Measurements from ENCODE around the gene MBTPS1.

MBTPS1 gene

DNA sequence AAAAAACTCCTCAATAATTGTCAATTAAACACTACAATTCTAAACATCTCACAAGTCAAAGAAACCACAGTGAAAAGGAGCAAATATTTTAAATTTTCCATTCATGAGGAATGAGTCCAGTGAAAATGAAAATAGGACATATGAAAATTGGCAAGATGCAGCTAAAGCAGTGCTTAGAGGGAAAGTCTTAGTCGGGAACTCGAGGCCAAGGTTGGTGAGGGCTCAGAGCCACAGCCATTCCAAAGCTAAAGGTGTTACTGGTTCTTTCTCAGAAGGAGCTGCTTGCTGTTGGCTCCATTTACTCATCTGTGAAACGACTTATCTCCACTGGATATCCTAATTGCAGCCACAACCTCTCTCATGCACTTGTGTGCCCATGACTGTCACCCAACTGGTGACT is 80.6 kb downstream of the MBTPS1 start:
- DNase-seq (ENCODE audit: low spot score): no peak

DNA sequence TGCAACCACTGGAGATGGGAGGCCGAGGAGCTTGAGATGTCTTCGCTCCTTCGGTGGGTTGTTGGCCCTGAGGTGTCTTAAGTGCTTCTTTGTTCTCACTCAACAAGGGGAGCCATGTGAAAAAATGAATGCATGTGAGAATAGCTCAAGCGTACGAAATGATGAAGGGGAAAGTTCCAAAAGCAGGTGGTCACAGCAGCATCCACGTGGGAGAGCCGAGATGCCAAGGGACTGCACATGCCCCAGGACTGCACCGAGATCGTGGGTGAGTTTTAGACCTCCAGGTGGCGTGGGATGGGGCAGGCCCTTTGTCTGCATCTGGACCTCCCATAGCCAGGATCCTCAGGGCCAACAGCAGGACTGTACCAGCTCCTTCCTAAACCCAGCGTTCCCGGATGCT is 82.2 kb downstream of the MBTPS1 start:
- DNase-seq (ENCODE audit: low spot score): no peak

DNA sequence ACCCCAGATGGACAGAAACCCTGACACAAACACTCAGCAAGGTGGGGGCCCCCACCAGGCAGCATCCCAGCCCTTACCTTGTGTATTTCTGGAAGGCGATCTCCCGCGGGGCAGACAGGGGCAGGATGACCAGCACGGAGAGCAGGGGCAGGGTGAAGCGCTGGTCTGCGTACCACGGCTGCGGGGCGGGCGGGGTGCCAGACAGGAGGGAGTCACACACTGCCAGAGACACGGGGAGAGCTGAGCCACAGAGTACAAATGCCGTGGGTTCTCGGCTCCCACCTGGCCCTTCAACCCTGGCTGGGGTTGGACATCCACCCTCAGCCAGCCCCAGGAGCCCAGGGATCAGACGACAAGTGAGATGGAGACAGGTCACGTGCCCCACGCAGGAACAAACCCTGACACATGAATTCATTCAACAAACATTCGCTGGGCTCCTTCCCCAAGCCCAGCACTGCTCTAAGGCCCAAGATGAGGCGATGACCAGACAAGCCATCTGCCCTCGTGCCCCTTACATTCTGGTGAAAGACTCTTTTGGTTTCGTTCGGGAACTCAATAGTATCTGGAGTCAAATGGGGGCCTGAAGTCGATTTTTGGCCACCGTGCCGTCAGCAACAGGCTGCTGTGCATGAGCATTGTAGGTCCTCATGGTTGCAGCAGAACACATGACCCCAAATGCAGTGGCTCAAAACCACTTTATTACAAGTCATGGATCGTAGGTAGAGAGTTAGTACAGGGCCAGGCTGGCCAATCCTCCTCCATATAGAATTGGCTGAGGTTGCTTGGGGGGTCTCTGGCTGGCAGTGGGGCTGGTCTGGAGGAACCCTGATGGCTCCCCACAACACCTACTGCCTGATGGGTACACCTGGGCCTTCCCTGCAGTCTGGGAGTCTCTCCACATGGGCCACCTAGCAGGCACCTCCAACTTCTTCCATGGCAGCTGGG is 83.2 kb downstream of the MBTPS1 start:
- no peak for DNase-seq (ENCODE audit: low spot score)

DNA sequence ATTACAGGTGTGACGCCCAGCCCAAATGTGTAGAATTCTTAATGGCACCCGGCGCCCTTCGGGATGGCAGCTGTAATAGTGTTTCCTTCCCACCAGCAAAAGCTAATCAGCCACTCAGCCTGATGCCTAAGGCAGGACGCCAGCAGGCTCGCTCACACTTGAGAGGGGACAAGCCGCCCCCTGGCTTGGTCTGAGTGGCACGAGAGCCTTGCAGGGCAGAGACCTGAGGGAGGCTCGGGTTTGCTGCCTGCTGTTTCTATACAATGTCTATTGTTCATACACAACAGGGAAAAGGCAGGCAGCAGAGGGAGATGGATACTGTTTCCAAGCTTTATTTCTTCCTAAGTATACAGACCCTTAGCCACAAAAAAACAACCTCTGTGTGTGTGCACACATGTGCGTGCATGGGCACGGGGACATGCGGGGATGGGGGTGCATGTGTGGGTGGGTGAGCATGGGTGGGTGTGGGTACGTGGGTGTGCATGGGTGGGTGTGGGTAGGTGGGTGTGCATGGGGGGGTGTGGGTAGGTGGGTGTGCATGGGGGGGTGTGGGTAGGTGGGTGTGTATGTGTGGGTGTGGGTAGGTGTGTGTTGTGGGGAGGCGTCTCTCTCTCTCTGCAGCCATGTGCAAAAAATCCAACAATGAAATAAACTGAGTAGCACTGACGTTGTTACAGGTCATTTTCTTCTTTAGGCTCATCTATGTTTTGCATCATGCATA is 84.1 kb downstream of the MBTPS1 start:
- DNase-seq (ENCODE audit: low spot score): no peak

DNA sequence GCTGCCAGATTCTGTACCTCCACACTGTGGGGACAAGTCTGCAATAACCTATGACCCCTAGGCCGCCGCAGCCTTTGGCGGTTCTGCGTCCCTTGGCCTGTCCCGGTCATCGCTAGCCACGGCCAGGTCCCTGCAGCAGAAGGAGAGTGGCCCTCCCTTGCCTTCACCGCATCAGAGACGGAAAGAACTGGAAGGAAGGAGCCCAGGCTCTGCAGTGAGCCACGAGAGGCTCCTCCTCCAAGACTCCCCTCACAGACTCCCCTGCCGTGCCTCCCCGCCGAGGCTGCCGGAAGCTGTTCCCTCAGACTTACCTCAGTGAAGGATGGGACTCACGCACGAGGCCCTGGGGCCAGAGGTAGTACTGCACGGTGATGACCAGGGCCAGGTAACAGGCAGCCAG is 85.2 kb downstream of the MBTPS1 start:
- DNase-seq (ENCODE audit: low spot score): no peak

DNA sequence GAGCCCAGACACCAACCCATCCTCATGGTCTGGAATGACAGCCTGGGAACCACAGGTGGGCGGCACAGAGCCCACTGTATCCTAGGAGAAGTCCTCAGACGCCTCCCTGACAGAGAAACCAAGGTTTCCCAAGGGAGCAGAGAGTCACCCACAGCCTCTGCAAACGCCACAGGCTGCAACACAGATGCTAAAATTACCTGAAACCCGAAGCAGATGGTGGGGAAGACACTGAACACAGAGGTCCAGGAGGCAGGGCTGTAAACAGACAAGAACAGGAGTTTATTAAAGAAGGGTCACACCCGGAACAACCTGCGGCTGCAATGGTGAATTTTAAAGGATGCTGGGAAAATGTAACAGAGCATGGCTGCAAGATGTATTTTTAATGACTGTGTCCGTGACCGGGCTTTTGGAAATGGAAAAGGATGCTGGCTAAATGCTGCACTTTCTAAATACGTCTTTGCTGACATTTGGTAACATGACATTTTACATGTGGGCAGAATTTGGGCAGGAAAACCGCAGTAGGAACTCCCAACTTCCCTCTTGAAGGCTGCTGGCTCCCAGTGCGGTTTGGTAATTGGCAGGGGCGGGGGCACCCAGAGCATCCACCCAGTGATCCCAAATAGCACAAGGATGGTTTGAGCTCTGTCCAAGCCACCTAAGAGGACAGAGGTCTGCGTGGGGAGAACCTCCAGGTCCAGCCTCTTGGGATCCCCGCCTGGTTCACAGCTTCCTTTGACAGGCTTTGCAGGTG is 87.3 kb downstream of the MBTPS1 start:
- DNase-seq (ENCODE audit: low spot score): no peak

DNA sequence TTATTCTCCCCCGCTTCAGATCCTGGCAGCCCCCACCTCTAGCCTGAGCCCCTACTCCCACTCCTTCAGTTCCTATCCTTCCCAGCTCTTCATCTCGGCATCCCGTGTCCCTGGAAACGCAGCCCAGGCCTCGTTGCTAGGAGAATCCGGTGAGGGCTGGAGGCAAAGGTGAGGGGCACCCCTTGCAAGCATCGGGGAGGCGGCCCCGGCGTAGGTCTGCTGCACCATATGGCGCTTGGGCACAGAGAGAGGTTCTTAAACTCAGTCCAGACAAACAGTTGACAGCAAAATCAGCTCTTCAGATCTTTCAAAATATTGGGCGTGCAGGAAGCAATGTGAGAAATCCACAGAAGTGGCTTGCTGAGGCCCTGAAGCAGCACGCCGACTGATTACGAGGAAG is 89.1 kb downstream of the MBTPS1 start:
- DNase-seq (ENCODE audit: low spot score): no peak

DNA sequence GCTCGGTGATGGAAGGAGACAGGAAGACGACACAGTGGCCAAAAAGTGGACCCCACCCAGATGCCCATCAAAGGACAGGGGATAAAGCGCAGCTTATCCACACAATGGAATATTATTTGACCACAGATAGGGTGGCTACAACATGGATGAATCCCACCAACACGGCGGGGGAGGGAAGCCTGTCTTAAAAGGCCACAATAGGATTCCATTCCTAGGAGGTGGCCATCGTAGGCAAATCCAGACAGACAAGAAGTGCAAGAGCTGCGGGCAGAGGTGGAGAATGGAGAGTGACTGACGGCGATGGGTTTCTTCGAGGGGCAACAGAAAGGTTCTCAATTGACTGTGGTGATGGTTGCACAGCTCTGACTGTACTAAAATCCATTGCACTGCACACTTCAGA is 90.1 kb downstream of the MBTPS1 start:
- no peak for DNase-seq (ENCODE audit: low spot score)

DNA sequence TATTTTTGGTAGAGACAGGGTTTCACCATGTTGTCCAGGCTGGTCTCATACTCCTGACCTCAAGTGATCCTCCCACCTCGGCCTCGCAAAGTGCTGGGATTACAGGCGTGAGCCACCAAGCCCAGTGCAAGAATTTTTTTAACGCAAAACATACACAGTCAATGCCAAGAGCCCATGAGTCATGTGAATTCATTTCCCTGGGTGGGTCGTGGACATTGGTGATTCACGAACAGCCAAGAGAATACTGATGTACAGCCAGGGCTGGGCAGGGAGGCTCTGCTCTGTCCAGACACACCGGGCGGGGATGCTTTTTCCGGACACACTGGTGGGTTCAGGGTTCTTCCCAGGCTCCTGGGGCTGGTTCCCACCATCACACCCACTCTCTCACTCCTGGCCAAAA is 91.9 kb downstream of the MBTPS1 start:
- DNase-seq (ENCODE audit: low spot score): peak; percentile 67

DNA sequence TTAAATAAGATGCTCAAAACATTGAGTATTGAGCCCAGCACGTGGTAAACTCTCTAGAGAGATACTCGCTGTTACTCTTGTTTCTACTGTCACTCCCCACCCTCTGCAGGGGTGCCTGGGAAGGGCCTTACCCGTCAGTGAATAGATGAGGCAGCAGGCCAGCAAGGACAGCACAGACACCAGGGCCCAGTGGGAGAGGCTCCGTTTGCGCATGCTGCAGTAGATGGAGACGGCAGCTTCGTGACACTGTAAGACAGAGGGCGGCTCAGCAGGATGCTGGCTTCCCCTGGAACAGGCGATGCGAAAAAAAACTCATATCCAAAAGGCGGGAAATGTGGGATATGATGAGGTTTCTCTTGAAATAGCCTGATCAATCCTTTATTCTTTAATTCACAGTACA is 94.1 kb downstream of the MBTPS1 start:
- no peak for DNase-seq (ENCODE audit: low spot score)

DNA sequence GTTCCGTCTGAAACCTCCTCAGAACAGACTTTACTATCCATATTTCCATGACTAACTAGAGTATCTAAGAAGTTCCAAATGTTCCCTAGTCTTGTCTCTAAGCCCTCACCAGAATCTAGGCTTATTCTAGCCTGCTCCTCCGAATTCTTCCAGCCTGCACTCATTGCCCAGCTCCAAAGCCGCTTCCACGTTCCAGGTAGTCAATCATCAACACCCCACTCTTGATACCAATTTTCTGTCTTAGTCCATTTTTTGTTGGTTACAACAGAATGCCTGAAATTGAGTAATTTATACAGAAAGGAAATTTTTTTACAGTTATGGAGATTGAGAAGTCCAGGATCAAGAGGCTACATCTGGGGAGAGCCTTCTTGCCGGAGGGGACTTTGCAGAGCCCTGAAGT is 95.3 kb downstream of the MBTPS1 start:
- no peak for DNase-seq (ENCODE audit: low spot score)

DNA sequence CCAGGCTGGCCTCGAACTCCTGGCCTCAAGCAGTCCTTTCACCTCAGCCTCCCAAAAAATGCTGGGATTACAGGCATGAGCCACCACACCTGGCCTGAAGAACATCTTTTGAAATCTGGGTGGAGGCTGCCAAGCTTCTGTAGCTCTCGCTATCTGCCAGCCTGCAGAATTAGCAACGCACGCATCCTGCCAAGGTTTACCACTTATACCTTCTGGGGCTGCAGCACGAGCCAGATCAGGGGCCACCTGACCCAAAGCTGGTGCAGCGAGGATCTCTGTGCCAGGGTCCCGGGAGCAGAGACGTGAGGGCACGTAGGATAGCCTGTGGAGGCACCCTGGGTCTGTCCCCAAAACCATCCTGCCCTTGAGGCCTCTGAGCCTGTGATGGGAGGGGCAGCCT is 96.4 kb downstream of the MBTPS1 start:
- no peak for DNase-seq (ENCODE audit: low spot score)

DNA sequence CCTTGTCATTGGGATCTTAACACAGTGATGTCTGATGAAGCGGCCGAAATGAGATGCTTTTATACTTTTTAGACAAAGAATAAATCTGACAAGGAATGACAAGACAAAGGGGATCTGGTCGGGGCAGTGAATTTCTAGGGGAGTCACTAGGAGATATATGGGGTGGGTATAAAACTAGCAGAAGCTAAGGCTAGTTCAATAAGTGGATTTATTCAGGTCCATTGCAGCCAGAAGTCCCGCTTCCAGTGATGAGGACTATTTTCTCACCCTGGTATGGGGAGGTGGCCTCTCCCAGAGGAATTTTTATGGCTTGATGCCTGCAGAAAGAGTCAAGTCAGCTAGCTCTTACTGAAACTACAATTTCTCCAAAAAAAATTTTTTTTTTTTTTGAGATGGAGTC is 98.0 kb downstream of the MBTPS1 start:
- DNase-seq (ENCODE audit: low spot score): no peak

DNA sequence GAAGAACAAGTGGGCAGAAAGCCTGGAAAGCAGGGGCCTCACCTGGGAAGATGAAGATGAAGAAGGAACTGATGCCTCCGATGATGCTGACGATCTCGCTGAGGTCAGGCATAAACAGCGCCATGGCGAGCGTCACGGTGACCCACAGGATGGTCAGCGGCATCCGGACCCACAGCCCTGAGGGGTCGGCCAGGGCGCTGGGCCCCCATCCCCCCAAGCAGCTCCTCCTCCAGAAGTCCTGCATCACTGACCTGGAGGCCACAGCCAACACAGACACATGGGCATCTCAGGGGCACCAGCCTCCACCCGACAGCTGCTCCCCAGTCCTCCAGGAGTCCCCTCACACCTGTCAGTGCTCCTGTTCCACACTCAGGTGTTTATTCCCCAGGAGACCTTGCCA is 100.3 kb downstream of the MBTPS1 start:
- DNase-seq (ENCODE audit: low spot score): no peak

DNA sequence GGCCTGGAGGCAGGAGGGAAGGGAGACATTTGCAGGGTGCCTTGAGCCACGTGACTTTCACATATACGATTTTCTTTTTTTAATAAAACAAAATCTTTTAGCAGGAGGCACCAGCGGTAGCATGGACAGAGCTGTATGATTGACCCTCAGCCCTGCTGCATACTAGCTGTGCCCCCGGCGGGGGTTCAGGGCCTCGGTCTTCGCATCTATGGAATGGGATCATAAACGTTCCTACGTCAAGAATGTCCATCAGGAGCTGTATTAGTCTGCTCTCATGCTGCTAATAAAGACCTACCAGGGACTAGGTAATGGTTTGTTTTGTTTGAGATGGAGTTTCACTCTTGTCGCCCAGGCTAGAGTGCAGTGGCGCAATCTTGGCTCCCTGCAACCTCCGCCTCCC is 101.3 kb downstream of the MBTPS1 start:
- no peak for DNase-seq (ENCODE audit: low spot score)

DNA sequence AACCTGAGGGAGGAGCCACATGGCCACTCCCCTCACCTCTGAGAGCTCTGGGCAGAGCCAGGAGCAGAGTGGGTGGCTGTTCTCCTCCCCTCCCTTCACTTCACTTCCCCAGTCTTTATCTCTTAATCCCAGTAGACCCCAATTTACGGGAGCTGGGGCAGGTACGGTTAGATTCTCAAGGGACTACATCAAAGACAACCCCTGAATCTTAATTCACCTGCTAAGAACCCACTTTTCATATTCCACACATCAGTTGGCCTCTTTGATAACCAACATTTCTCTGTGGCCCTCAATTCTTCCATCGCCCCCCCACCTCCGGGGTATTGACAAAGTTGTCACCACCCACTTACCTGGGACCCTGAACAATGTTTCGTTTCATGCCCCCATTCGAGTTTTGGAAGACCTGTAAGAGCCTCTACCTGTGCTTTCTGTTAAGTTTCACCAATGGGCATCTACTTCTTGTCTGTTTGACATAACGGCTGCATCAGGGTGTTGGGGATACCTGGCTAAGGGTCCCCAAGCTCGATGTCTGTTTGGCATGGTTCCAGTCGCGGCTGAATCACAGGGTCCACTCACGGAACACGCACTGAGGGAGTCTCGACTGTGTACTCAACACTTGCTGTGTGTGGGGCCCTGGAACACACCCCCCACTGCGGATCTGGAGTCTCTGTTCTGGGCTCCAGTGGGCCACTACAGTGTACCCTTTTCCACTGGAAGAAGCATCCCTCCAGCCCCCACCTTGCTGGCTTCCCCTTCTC is 102.0 kb downstream of the MBTPS1 start:
- DNase-seq (ENCODE audit: low spot score): no peak

DNA sequence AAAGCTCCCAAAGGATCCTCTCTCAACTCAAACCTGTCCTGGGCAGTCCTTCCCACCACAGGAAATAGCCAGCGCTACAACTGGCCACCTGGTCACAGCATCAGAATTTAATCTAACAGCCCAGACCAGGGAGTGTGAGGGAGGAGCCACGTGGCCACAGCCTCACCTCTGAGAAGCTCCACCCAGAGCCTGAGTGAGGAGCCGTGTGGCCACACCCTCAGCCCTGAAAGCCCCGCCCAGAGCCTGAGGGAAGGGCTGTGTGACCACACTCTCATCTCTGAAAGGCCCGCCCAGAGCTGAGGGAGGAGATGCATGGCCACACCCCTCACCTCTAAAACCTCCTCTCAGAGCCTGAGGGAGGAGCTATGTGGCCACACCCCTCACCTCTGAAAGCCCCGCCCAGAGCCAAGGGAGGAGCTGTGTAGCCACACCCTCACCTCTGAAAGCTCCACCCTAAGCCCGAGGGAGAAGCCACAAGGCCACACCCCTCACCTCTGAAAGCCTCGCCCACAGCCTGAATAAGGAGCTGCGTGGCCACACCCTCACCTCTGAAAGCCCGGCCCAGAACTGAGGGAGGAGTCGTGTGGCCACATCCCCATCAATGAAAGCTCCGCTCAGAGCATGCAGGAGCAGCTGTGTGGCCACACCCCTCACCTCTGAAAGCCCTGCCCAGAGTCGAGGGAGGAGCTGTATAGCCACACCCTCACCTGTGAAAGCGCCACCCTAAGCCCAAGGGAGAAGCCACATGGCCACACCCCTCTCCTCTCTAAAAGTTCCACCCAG is 102.8 kb downstream of the MBTPS1 start:
- DNase-seq (ENCODE audit: low spot score): peak; percentile 83

DNA sequence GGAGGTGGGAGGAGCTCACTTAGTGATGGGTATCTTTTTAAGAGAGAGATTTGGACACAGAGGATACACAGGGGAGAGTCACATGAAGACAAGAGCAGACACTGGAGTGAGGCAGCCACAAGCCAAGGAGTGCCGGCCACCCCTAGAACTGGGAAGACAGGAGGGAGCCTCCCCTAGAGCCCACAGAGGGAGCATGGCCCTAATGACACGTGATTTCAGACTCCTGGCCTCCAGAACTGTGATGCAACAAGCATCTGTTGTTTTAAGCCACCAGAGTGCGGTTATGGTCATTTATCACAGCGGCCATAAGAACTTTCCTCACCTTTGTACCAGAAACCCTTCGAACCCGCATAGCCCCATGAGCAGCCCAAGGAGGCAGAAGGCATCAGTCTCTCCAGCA is 107.5 kb downstream of the MBTPS1 start:
- no peak for DNase-seq (ENCODE audit: low spot score)

DNA sequence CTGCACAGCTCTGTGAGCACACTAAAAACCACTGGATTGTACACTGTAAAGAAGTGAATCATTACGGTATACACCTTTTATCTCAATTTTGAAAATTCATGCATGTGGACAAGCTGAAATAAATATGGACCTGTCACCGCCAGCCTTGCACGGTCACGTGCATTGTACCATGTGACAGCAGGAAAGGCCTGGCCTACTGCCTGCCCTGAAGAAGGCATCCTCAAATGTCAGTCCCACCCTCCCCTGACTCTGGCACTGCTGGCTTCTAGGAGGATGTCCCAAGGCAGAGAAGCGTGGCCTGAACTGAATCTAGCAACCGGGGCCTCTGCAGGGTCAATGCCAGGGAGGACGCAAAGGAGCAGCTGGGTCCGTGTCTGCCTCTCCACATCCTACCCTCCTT is 108.8 kb downstream of the MBTPS1 start:
- DNase-seq (ENCODE audit: low spot score): no peak

DNA sequence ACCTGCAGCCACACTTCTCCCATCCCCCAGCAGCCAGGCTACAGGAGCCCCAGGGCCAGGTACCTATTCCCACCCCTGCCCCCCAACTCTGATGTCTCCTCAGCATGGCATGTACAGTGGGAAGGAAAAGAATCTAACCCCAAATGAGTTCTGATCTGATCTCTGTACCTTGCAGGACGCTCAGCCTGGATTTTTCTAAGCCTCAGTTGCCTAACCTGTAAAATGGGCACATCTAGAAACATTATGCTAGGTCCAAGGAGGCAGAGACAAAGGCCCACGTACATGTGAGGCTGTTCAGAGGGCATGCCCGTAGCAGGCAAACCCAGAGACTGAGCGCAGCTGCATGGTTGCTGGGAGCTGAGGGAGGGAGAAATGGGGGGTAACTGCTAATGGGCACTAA is 109.2 kb downstream of the MBTPS1 start:
- no peak for DNase-seq (ENCODE audit: low spot score)

DNA sequence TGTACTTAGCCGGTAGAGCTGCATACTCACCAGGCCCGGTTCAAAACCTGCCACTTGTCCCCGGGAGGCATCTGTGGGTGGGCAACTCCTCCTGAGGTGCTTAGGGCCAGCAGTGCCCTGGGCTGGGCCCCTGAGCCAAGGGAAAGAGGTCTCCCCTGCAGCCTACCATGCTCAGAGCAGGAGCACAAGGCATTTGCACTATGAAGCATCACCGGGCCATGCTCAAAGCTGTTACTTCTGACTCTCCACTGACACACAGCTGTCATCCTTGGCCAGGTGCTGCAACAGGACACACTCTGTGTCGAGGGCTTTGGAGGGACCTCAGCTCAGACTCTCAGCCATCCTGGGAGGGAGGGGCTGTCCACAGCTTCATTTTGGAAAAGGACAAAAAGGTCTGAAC is 111.4 kb downstream of the MBTPS1 start:
- no peak for DNase-seq (ENCODE audit: low spot score)
